Naive thymus-derived CD4-positive, alpha-beta T cell (primary cell): ENCODE data around the gene CXCR6. TPM values are rescaled to one million over a fixed set of nuclear protein-coding genes. Genes with fewer than 3 reads are reported as not detected.
A peak's percentile ranks its signal among the peaks of the same experiment; 100 is the strongest.

Experiments
- ATAC-seq: fragments of 150-1000 bp; cut with Tn5 transposase; 2 replicates; pipeline ENCODE4 v1.10.0; 2021; ENCODE audit warnings: mild to moderate bottlenecking, moderate library complexity
- CTCF ChIA-PET: fragments of 350-600 bp; sonication (Branson Sonifier 250); formaldehyde crosslinking; loops from one replicate; lab custom pipeline; 2021; ENCODE audit warnings: antibody characterized with exemption; lab: Charles Lee
- POLR2A ChIA-PET: fragments of 350-600 bp; sonication (Branson Sonifier 250); formaldehyde crosslinking; loops from one replicate; lab custom pipeline; 2021; ENCODE audit warnings: antibody characterized with exemption, inconsistent platforms; lab: Charles Lee
- DNase-seq, 9 donors: peaks; one replicate each; pipeline versions ENCODE4 v3.0.0 to v3.0.0-alpha.2; 2020 to 2022; ENCODE audit warnings: mixed read lengths in 1 of 9
- H3K27ac ChIP-seq: one replicate; pipeline ENCODE4 v1.7.0; 2013; ENCODE audit warnings: mild to moderate bottlenecking, low read depth, low read length, moderate library complexity
- H3K27me3 ChIP-seq, 2 donors: one replicate each; pipeline ENCODE4 v1.7.0; 2013; ENCODE audit warnings: low read length in 2 of 2, mild to moderate bottlenecking in 2 of 2, moderate library complexity in 2 of 2; ENCODE audit not compliant: control insufficient read depth in 2 of 2, insufficient read depth in 2 of 2
- H3K36me3 ChIP-seq, 3 experiments: 1 replicate in 2 of 3; 2 replicates in 1 of 3; pipeline ENCODE4 v1.7.0; 2013; ENCODE audit warnings: low read length in 3 of 3, mild to moderate bottlenecking in 3 of 3, moderate library complexity in 1 of 3; ENCODE audit not compliant: insufficient read depth in 3 of 3, control insufficient read depth in 2 of 3
- H3K4me1 ChIP-seq, 2 donors: one replicate each; pipeline ENCODE4 v1.7.0; 2013; ENCODE audit warnings: low read length in 2 of 2, mild to moderate bottlenecking in 2 of 2, moderate library complexity in 1 of 2; ENCODE audit not compliant: control insufficient read depth in 2 of 2, insufficient read depth in 2 of 2
- H3K4me3 ChIP-seq: 2 replicates; pipeline ENCODE4 v1.7.0; 2013; ENCODE audit warnings: mild to moderate bottlenecking, low read length
- H3K9me3 ChIP-seq, 3 experiments: 1 replicate in 2 of 3; 2 replicates in 1 of 3; pipeline ENCODE4 v1.7.0; 2013; ENCODE audit warnings: low read length in 3 of 3; ENCODE audit not compliant: control insufficient read depth in 2 of 3
- H3K27ac Mint-ChIP-seq, 9 donors: one replicate each; pipeline ENCODE4 v1.8.0; 2020 to 2022; ENCODE audit warnings: mixed read lengths in 9 of 9, mild to moderate bottlenecking in 8 of 9, moderate library complexity in 5 of 9, inconsistent platforms in 2 of 9
- H3K27me3 Mint-ChIP-seq, 5 donors: one replicate each; pipeline ENCODE4 v1.8.0; 2021 to 2022; ENCODE audit warnings: mixed read lengths in 5 of 5, mild to moderate bottlenecking in 1 of 5
- H3K36me3 Mint-ChIP-seq, 5 donors: one replicate each; pipeline ENCODE4 v1.8.0; 2020 to 2022; ENCODE audit warnings: mixed read lengths in 5 of 5, mild to moderate bottlenecking in 3 of 5, inconsistent platforms in 1 of 5
- H3K4me1 Mint-ChIP-seq, 7 donors: one replicate each; pipeline ENCODE4 v1.8.0; 2020 to 2022; ENCODE audit warnings: mixed read lengths in 7 of 7, mild to moderate bottlenecking in 3 of 7, inconsistent platforms in 1 of 7
- H3K4me3 Mint-ChIP-seq, 10 donors: one replicate each; pipeline ENCODE4 v1.8.0; 2020 to 2022; ENCODE audit warnings: mild to moderate bottlenecking in 10 of 10, mixed read lengths in 10 of 10, moderate library complexity in 6 of 10, inconsistent platforms in 2 of 10
- H3K9me3 Mint-ChIP-seq, 11 donors: one replicate each; pipeline ENCODE4 v1.8.0; 2020 to 2022; ENCODE audit warnings: mixed read lengths in 11 of 11, mild to moderate bottlenecking in 4 of 11, inconsistent platforms in 1 of 11, moderate library complexity in 1 of 11
- intact Hi-C, 2 donors: fragments of 100-400 bp; cut with micrococcal nuclease; formaldehyde crosslinking; loops; one replicate each; pipeline ENCODE4 v1.15.1; 2023
- polyA plus RNA-seq, 2 donors: library from polyadenylated mRNA; unstranded; fragments of 300-500 nt; fragmentation: Illumina TruSeq; gene quantifications; one replicate each; pipeline ENCODE4 v1.2.3, GENCODE V29; 2021
- total RNA-seq, 6 experiments: library from RNA in 5 of 6; stranded (reverse) in 5 of 6; gene quantifications; 1 replicate in 5 of 6; 2 replicates in 1 of 6; pipeline ENCODE4 v1.2.3 and lab custom pipeline; 2021 to 2026

CXCR6 gene
- total and polyA plus RNA-seq, 7 experiments from 2014 or later = 0.12 to 33.7 (median 0.23) TPM; not detected in 1

- H3K36me3 ChIP-seq = peaks cover 0 to 4% (median 0%) of the 10 kb centered on the region in 3 experiments
- Mint-ChIP-seq H3K27me3 (peaks cover 3 to 12% (median 8%) of the 10 kb centered on the region in 5 donors), H3K9me3 (peaks cover 0 to 5% (median 0%) of the 10 kb centered on the region in 11 donors), H3K36me3 (peaks cover 0 to 8% (median 0%) of the 10 kb centered on the region in 5 donors), H3K4me3 (no peak overlapping the region), H3K4me1 (peaks cover 0 to 30% (median 21%) of the 10 kb centered on the region in 7 donors), H3K27ac (peak overlapping the region in 1 of 9 donors; percentile 56)
- no peaks in the 10 kb centered on the region for H3K27me3 ChIP-seq
- ATAC-seq = no peak
- peaks cover 17 to 25% of the 10 kb centered on the region in 2 donors for H3K4me1 ChIP-seq
- CTCF ChIA-PET = no interaction called here
- no peak overlapping the region for H3K27ac ChIP-seq
- H3K9me3 ChIP-seq = no peaks in the 10 kb centered on the region
- intact Hi-C loops = loop anchor here (10.0 kb wide), 3 partner anchors 153 to 977 kb away; partner anchors contain the start of genes LZTFL1 (in 2 of the 2), CCDC12 (in 1 of the 2), LIMD1 (in 1 of the 2) and NBEAL2 (in 1 of the 2)
- DNase-seq = no peak
- no peak overlapping the region for H3K4me3 ChIP-seq
- POLR2A ChIA-PET = no interaction called here
Measured at GRCh38 chr3:45997942-45998341, 54.7 kb downstream of the CXCR6 start.

Other genes starting within 250 kb of the CXCR6 start
- not detected for gene SLC6A20, start 146.9 kb upstream of the CXCR6 start, total RNA-seq
- not detected for gene SLC6A20, start 146.9 kb upstream of the CXCR6 start, polyA plus RNA-seq
- gene LZTFL1, start 101.3 kb upstream of the CXCR6 start, total RNA-seq = 10 to 100 TPM in 4 of 5 experiments, 1 to 10 TPM in 1; 8.5 to 15.7 (median 12.6) TPM
- 10 to 100 TPM; 12.8 to 21.0 TPM for gene LZTFL1, start 101.3 kb upstream of the CXCR6 start, polyA plus RNA-seq
- gene CCR9, start 56.9 kb upstream of the CXCR6 start, total RNA-seq = under 1 TPM in 4 of 5 experiments, not detected in 1; 0.40 to 0.66 (median 0.56) TPM
- under 1 TPM; 0.31 to 0.45 TPM for gene CCR9, start 56.9 kb upstream of the CXCR6 start, polyA plus RNA-seq
- gene FYCO1, start 52.4 kb downstream of the CXCR6 start, total RNA-seq = 10 to 100 TPM; 20.0 to 27.5 (median 22.9) TPM
- 1 to 10 TPM in 1 of 2 donors, under 1 TPM in 1; 0.95 to 6.5 TPM for gene FYCO1, start 52.4 kb downstream of the CXCR6 start, polyA plus RNA-seq
- gene XCR1, start 84.0 kb downstream of the CXCR6 start, total RNA-seq = under 1 TPM in 2 of 5 experiments, not detected in 3; 0.05 to 0.88 TPM
- not detected for gene XCR1, start 84.0 kb downstream of the CXCR6 start, polyA plus RNA-seq